ENCODE results near the gene ARHGEF7. TPM values are rescaled to one million over a fixed set of nuclear protein-coding genes. Genes with fewer than 3 reads are reported as not detected.

ARHGEF7 gene
- total RNA-seq, 2 donors from 2014 or later, result 117 to 152 TPM

DNA sequence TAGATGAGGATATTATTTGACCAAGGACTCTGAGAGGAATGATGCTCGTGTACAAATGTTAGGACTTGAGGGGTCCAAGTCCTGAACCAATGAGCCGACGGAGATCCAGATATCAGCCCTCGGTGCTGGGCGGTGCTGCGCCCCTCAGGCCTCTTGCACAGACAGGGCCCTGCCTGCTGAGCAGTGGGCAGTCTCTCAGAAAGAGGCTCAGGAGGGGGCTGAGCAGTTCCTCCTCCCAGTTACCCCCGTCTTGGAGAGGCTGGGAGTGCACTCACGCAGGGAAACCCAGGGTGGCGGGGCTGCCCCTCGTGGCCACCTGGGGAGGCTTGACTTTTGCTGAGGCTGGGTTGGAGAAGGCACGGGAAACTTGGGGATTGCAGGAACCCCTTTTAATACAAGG lies 223.7 kb downstream of the ARHGEF7 start:
- DNase-seq (ENCODE audit: low spot score), result no peak
- no peaks in the 10 kb centered on the region for H3K36me3 ChIP-seq
- no peak for ATAC-seq (ENCODE audit: insufficient number of reproducible peaks, low FRiP score, low read depth)
- TF ChIP-seq, protein P1, sequence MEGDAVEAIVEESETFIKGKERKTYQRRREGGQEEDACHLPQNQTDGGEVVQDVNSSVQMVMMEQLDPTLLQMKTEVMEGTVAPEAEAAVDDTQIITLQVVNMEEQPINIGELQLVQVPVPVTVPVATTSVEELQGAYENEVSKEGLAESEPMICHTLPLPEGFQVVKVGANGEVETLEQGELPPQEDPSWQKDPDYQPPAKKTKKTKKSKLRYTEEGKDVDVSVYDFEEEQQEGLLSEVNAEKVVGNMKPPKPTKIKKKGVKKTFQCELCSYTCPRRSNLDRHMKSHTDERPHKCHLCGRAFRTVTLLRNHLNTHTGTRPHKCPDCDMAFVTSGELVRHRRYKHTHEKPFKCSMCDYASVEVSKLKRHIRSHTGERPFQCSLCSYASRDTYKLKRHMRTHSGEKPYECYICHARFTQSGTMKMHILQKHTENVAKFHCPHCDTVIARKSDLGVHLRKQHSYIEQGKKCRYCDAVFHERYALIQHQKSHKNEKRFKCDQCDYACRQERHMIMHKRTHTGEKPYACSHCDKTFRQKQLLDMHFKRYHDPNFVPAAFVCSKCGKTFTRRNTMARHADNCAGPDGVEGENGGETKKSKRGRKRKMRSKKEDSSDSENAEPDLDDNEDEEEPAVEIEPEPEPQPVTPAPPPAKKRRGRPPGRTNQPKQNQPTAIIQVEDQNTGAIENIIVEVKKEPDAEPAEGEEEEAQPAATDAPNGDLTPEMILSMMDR (IDR thresholded peaks at IDR 0.05), result no peak
- no peaks in the 10 kb centered on the region for H3K4me1 ChIP-seq (ENCODE audit: control insufficient read depth in 1 of 2, low read depth in 2 of 2)
- no peaks in the 10 kb centered on the region for H3K9me3 ChIP-seq
- H3K27ac ChIP-seq, result no peak overlapping the region
- no peak overlapping the region for H3K4me3 ChIP-seq
- no peaks in the 10 kb centered on the region for H3K27me3 ChIP-seq (replicated peaks; ENCODE audit: insufficient read depth)

DNA sequence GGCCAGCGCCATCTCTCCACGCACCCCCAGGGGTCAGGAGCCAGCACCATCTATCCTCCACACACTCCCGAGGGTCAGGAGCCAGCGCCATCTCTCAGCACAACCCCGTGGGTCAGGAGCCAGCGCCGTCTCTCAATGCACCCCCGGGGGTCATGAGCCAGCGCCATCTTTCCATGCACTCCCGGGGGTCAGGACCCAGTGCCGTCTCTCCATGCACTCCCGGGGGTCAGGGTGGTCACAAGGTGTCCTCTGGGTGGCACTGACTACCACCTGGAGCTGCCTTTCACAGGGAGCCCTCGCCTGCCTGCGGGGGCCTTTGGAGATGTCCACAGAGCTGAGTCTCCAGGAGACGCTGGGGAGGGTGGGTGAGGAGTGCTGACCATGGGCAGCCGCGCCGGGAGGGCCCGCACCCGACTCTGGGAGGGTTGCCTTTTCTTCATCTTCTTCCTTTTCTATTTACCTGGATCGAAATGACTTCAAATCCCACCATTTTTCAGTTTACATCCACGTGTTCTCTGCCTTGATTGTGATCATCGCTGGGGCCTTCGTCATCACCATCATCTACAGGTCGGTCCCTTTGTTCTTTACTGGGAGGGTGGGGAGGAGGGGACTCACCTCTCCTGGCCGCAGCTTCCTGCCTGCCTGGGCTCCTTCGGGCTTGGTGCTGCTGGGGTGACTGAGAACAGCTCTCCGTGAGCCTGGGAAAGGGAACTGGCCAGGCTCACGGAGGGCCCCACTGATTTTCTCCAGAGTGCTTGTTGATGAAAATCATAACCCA lies 224.4 kb downstream of the ARHGEF7 start:
- Histone ChIP-seq H3K27me3 (replicated peaks; ENCODE audit: insufficient read depth) (no peaks in the 10 kb centered on the region), H3K36me3 (no peaks in the 10 kb centered on the region), H3K4me1 (ENCODE audit: control insufficient read depth in 1 of 2, low read depth in 2 of 2) (no peaks in the 10 kb centered on the region), H3K27ac (no peak overlapping the region), H3K4me3 (no peak overlapping the region), H3K9me3 (no peaks in the 10 kb centered on the region)
- TF ChIP-seq, protein P1 (IDR thresholded peaks at IDR 0.05), result no peak
- ATAC-seq (ENCODE audit: insufficient number of reproducible peaks, low FRiP score, low read depth) (no peak), DNase-seq (ENCODE audit: low spot score) (no peak)

DNA sequence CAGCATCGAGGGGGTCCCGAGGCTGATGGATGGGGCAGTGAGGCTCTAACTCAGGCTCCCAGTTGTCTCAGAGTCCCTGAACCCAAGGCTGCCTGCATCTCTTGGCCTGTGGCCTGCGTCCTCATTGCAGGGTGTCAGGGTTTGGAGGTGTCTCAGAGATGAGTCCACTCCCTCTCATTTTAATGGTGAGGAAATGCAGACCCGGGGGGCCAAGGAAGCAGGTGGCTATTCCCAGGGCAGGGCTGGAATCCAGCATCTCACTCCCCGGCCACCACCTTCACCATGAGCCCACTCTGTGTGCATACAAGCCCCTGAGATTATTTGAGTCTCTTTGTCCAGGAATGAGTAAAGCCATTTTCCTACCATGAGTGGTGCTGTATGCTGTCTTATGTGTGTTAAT lies 226.8 kb downstream of the ARHGEF7 start:
- Histone ChIP-seq H3K27me3 (replicated peaks; ENCODE audit: insufficient read depth) (no peaks in the 10 kb centered on the region), H3K27ac (no peak overlapping the region), H3K4me3 (no peak overlapping the region), H3K4me1 (ENCODE audit: control insufficient read depth in 1 of 2, low read depth in 2 of 2) (no peaks in the 10 kb centered on the region), H3K9me3 (no peaks in the 10 kb centered on the region), H3K36me3 (no peaks in the 10 kb centered on the region)
- ATAC-seq (ENCODE audit: insufficient number of reproducible peaks, low FRiP score, low read depth) (no peak), DNase-seq (ENCODE audit: low spot score) (no peak)
- TF ChIP-seq, protein P1 (IDR thresholded peaks at IDR 0.05), result no peak

DNA sequence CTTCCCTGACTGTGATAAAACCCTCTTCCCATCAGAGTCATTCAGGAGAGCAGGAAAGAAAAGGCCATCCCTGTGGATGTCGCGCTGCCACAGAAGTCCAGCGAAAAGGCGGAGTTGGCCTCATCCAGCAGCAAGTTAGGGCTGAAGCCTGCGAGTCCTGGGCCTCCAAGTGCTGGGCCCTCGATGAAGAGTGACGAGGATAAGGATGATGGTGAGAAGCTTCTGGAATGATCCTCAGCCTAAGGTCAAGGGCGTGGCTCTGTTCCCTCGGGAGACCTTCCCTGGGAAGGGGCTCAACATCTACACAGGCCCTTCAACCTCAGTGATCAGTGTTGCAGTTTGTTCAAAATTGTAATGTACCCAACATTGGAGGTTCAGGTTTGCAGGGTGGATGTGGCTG lies 227.6 kb downstream of the ARHGEF7 start:
- H3K36me3 ChIP-seq, result no peaks in the 10 kb centered on the region
- TF ChIP-seq, protein P1 (IDR thresholded peaks at IDR 0.05), result no peak
- DNase-seq (ENCODE audit: low spot score), result no peak
- no peaks in the 10 kb centered on the region for H3K4me1 ChIP-seq (ENCODE audit: control insufficient read depth in 1 of 2, low read depth in 2 of 2)
- H3K27me3 ChIP-seq (replicated peaks; ENCODE audit: insufficient read depth), result no peaks in the 10 kb centered on the region
- H3K9me3 ChIP-seq, result no peaks in the 10 kb centered on the region
- H3K27ac ChIP-seq, result no peak overlapping the region
- no peak for ATAC-seq (ENCODE audit: insufficient number of reproducible peaks, low FRiP score, low read depth)
- H3K4me3 ChIP-seq, result no peak overlapping the region

DNA sequence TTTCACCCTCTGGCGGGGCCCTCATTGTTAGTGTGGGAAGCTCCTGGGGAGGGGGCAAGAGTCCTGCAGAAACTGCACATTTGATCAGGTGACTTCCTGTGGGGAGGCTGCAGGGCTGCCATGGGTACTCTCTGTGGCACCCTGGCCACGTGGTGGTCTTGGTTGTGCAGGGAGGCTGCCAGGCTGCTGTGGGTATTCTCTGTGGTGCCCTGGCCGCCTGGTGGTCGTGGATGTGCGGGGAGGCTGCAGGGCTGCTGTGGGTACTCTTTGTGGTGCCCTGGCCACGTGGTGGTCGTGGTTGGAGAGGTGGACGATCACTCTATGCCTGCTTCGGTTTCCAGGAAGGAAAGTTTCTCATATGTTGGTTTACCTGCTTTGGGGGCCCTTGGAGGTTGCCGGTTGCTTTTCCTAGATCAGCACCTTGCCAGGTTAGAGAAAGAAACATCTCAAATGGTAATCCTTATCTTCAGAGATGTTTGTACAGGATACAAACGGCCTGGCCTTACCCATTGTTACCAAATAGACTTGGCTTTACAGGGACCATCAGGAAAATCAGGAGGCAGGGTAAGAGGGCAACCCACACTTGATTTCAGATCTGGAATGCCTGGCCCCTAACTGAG lies 228.2 kb downstream of the ARHGEF7 start:
- DNase-seq (ENCODE audit: low spot score) (no peak), ATAC-seq (ENCODE audit: insufficient number of reproducible peaks, low FRiP score, low read depth) (no peak)
- no peaks in the 10 kb centered on the region for H3K27me3 ChIP-seq (replicated peaks; ENCODE audit: insufficient read depth)
- no peaks in the 10 kb centered on the region for H3K36me3 ChIP-seq
- no peaks in the 10 kb centered on the region for H3K4me1 ChIP-seq (ENCODE audit: control insufficient read depth in 1 of 2, low read depth in 2 of 2)
- TF ChIP-seq, protein P1 (IDR thresholded peaks at IDR 0.05), result no peak
- no peak overlapping the region for H3K4me3 ChIP-seq
- no peaks in the 10 kb centered on the region for H3K9me3 ChIP-seq
- no peak overlapping the region for H3K27ac ChIP-seq

Data from thoracic aorta (tissue), 2 donors.